Stimulated activated memory B cell treated with anti-CD40 and anti-IgM and Interleukin-4, amounts not matched to agents 10 μg/mL and 1 μg/mL and 100 μg/mL, for 72 hours (primary cell): ENCODE data around the gene AQP7.
"Not testable (repeated sequence)": the region's sequence is repeated elsewhere in the genome, so short reads cannot be mapped to it uniquely, and the experiment has no call there.

ENCODE experiments used
- ATAC-seq: fragments of 150-1000 bp; cut with Tn5 transposase; 2 replicates; pipeline ENCODE4 v1.10.0; 2021
- H3K27ac Mint-ChIP-seq: one replicate; pipeline ENCODE4 v1.8.0; 2022; ENCODE audit warnings: mild to moderate bottlenecking, mixed read lengths
- H3K27me3 Mint-ChIP-seq: one replicate; pipeline ENCODE4 v1.8.0; 2022; ENCODE audit warnings: mixed read lengths
- H3K36me3 Mint-ChIP-seq: one replicate; pipeline ENCODE4 v1.8.0; 2022; ENCODE audit warnings: mixed read lengths
- H3K4me1 Mint-ChIP-seq: one replicate; pipeline ENCODE4 v1.8.0; 2022; ENCODE audit warnings: mixed read lengths
- H3K4me3 Mint-ChIP-seq: one replicate; pipeline ENCODE4 v1.8.0; 2022; ENCODE audit warnings: mild to moderate bottlenecking, moderate library complexity, mixed read lengths
- H3K9me3 Mint-ChIP-seq: one replicate; pipeline ENCODE4 v1.8.0; 2022; ENCODE audit warnings: mixed read lengths

AQP7 gene

GRCh38 chr9:33402371-33402770, at the start of gene AQP7:
Gene AQP7 (minus strand): TSS chr9:33402568. CDS start chr9:33401262, 1,306 bp downstream.
- H3K36me3 Mint-ChIP-seq, ATAC-seq, H3K4me3 Mint-ChIP-seq: not testable (repeated sequence)

GRCh38 chr9:33450621-33451146, 48.3 kb upstream of the AQP7 start:
- H3K27me3 Mint-ChIP-seq = peaks cover 8% of the 10 kb centered on the region
- H3K4me1 Mint-ChIP-seq = peaks cover 43% of the 10 kb centered on the region
- ATAC-seq = no peak
- H3K27ac Mint-ChIP-seq = no peak overlapping the region
- H3K9me3 Mint-ChIP-seq = no peaks in the 10 kb centered on the region
- H3K4me3 Mint-ChIP-seq = no peak overlapping the region
- H3K36me3 Mint-ChIP-seq = no peaks in the 10 kb centered on the region

More at GRCh38 chr9:33402371-33402770, at the start of gene AQP7:
- H3K27ac Mint-ChIP-seq, H3K4me1 Mint-ChIP-seq, H3K9me3 Mint-ChIP-seq: not testable (repeated sequence)
- peaks cover 53% of the 10 kb centered on the region for H3K27me3 Mint-ChIP-seq

GRCh38 chr9:33449715-33450114, 47.3 kb upstream of the AQP7 start:
- Mint-ChIP-seq H3K36me3 (no peaks in the 10 kb centered on the region), H3K27me3 (peaks cover 8% of the 10 kb centered on the region), H3K9me3 (no peaks in the 10 kb centered on the region), H3K4me1 (peaks cover 46% of the 10 kb centered on the region), H3K4me3 (no peak overlapping the region), H3K27ac (no peak overlapping the region)
- ATAC-seq = no peak

GRCh38 chr9:33447799-33448553, 45.6 kb upstream of the AQP7 start:
- H3K36me3 Mint-ChIP-seq = no peaks in the 10 kb centered on the region
- peaks cover 34% of the 10 kb centered on the region for H3K4me1 Mint-ChIP-seq
- peak overlapping the region; percentile 82 for H3K4me3 Mint-ChIP-seq
- ATAC-seq = no peak
- H3K27me3 Mint-ChIP-seq = peaks cover 7% of the 10 kb centered on the region
- no peaks in the 10 kb centered on the region for H3K9me3 Mint-ChIP-seq
- peak overlapping the region; percentile 86 for H3K27ac Mint-ChIP-seq

- ATAC-seq = peak; percentile 69
- Mint-ChIP-seq H3K36me3 (no peaks in the 10 kb centered on the region), H3K4me1 (peaks cover 27% of the 10 kb centered on the region), H3K4me3 (peak within 1 kb of the TSS; percentile 82), H3K27me3 (no peaks in the 10 kb centered on the region), H3K9me3 (no peaks in the 10 kb centered on the region), H3K27ac (peak within 1 kb of the TSS; percentile 86)
These were observed 44.8 kb upstream of the AQP7 start, which contains the start of gene AQP3 for GRCh38 chr9:33446946-33447798. Gene AQP3 (minus strand): TSS chr9:33447593. CDS start chr9:33447530, 63 bp downstream.

- no peaks in the 10 kb centered on the region for H3K27me3 Mint-ChIP-seq
- ATAC-seq = peak; percentile 77
- H3K9me3 Mint-ChIP-seq = no peaks in the 10 kb centered on the region
- H3K4me1 Mint-ChIP-seq = peaks cover 27% of the 10 kb centered on the region
- H3K4me3 Mint-ChIP-seq = peak overlapping the region; percentile 82
- no peaks in the 10 kb centered on the region for H3K36me3 Mint-ChIP-seq
- H3K27ac Mint-ChIP-seq = peak overlapping the region; percentile 86
These were observed 44.0 kb upstream of the AQP7 start for GRCh38 chr9:33446240-33446945.

- H3K4me1 Mint-ChIP-seq = peaks cover 27% of the 10 kb centered on the region
- no peaks in the 10 kb centered on the region for H3K36me3 Mint-ChIP-seq
- peak overlapping the region; percentile 86 for H3K27ac Mint-ChIP-seq
- H3K9me3 Mint-ChIP-seq = no peaks in the 10 kb centered on the region
- no peak overlapping the region for H3K4me3 Mint-ChIP-seq
- no peak for ATAC-seq
- no peaks in the 10 kb centered on the region for H3K27me3 Mint-ChIP-seq
These were observed 43.2 kb upstream of the AQP7 start for GRCh38 chr9:33445389-33446239.

GRCh38 chr9:33443464-33444154, 41.2 kb upstream of the AQP7 start:
- Mint-ChIP-seq H3K9me3 (no peaks in the 10 kb centered on the region), H3K27ac (no peak overlapping the region), H3K4me1 (peaks cover 27% of the 10 kb centered on the region), H3K36me3 (no peaks in the 10 kb centered on the region), H3K4me3 (no peak overlapping the region), H3K27me3 (peaks cover 13% of the 10 kb centered on the region)
- ATAC-seq = no peak

GRCh38 chr9:33443047-33443446, 40.7 kb upstream of the AQP7 start:
- H3K27ac Mint-ChIP-seq = no peak overlapping the region
- peaks cover 13% of the 10 kb centered on the region for H3K27me3 Mint-ChIP-seq
- H3K4me3 Mint-ChIP-seq = no peak overlapping the region

GRCh38 chr9:33442125-33442524, 39.8 kb upstream of the AQP7 start:
- H3K4me3 Mint-ChIP-seq = no peak overlapping the region
- no peak overlapping the region for H3K27ac Mint-ChIP-seq
- H3K27me3 Mint-ChIP-seq = peaks cover 13% of the 10 kb centered on the region
- ATAC-seq = no peak
- H3K4me1 Mint-ChIP-seq = peaks cover 17% of the 10 kb centered on the region
- no peaks in the 10 kb centered on the region for H3K9me3 Mint-ChIP-seq
- no peaks in the 10 kb centered on the region for H3K36me3 Mint-ChIP-seq

More at GRCh38 chr9:33443047-33443446, 40.7 kb upstream of the AQP7 start:
- H3K9me3 Mint-ChIP-seq = no peaks in the 10 kb centered on the region
- no peak for ATAC-seq
- H3K4me1 Mint-ChIP-seq = peaks cover 25% of the 10 kb centered on the region
- H3K36me3 Mint-ChIP-seq = no peaks in the 10 kb centered on the region

- Mint-ChIP-seq H3K27ac (no peak overlapping the region), H3K4me1 (peaks cover 2% of the 10 kb centered on the region)
- ATAC-seq = no peak
These were observed 38.2 kb upstream of the AQP7 start for GRCh38 chr9:33440609-33441008.

GRCh38 chr9:33440204-33440603, 37.8 kb upstream of the AQP7 start:
- no peaks in the 10 kb centered on the region for H3K36me3 Mint-ChIP-seq
- H3K27ac Mint-ChIP-seq = no peak overlapping the region
- no peak for ATAC-seq
- H3K9me3 Mint-ChIP-seq = no peaks in the 10 kb centered on the region
- peaks cover 22% of the 10 kb centered on the region for H3K27me3 Mint-ChIP-seq
- H3K4me3 Mint-ChIP-seq = no peak overlapping the region
- H3K4me1 Mint-ChIP-seq = no peaks in the 10 kb centered on the region

More at GRCh38 chr9:33440609-33441008, 38.2 kb upstream of the AQP7 start:
- Mint-ChIP-seq H3K36me3 (no peaks in the 10 kb centered on the region), H3K9me3 (no peaks in the 10 kb centered on the region), H3K4me3 (no peak overlapping the region), H3K27me3 (peaks cover 18% of the 10 kb centered on the region)

GRCh38 chr9:33439731-33440130, 37.4 kb upstream of the AQP7 start:
- Mint-ChIP-seq H3K27me3 (peaks cover 22% of the 10 kb centered on the region), H3K27ac (no peak overlapping the region), H3K4me3 (no peak overlapping the region), H3K4me1 (no peaks in the 10 kb centered on the region), H3K9me3 (no peaks in the 10 kb centered on the region), H3K36me3 (no peaks in the 10 kb centered on the region)
- no peak for ATAC-seq
